NCI-H460 (cell line): ENCODE measurements around the gene GAS2L1. TPM values are rescaled to one million over a fixed set of nuclear protein-coding genes. Genes with fewer than 3 reads are reported as not detected.
A peak's percentile ranks its signal among the peaks of the same experiment; 100 is the strongest.

ENCODE experiments used
- DNase-seq: peaks from one replicate; pipeline ENCODE4 v3.0.0-alpha.2; 2016; ENCODE audit warnings: low read depth; ENCODE audit errors: extremely low read depth
- polyA plus RNA-seq: library from polyadenylated mRNA; depleted of rRNA; stranded (reverse); fragments of >200 nt; gene quantifications from 2 replicates; pipeline ENCODE4 v1.2.3, GENCODE V29; 2014; cell fraction: nucleus; rRNA removed
- total RNA-seq: library from RNA; depleted of rRNA; stranded (reverse); fragments of >200 nt; shearing (Covaris generic); gene quantifications from 2 replicates; pipeline ENCODE4 v1.2.3, GENCODE V29; 2014; rRNA removed

GAS2L1 gene
- total RNA-seq = 10.2 and 11.4 TPM in 2 replicates
- 27.3 and 48.7 TPM in 2 replicates for polyA plus RNA-seq

DNA sequence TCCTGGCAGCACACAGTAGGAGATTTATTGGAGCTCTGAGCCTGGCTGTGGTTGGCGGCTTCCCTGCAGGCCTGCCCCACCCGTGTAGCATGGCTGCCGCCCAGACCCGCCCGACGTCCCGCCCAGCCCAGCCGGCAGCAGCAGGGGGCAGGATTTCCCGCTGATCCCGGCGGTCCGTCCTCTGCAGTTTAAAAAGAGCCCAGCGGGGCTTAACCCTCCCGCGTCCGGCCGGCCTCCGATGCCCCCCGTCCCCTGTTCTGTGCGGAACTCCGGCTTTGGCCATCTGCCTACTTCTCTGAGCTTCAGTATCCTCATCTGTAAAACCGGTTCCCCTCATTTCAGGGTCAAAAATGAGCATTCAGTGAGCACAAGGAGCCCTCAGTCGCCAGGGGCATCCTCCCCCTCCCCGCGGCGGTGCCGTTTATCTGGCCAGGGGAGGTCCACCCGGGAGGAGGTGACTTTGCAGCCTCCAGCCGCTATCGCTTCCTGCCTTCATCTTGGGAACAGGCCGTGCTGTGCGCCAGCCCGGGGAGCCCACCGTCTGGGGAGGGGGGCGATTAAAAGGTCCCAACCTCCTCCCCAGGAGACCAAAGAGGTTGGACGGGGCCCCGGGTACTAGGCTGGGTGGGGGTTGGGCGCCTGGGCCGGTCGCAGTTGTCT lies at the start of gene GAS2L1:
Gene GAS2L1, plus strand, starts transcription at position 476 of the 660 bp plus-strand sequence. CDS start 1,456 bp downstream, outside the sequence.
- peak; percentile 51 for DNase-seq

DNA sequence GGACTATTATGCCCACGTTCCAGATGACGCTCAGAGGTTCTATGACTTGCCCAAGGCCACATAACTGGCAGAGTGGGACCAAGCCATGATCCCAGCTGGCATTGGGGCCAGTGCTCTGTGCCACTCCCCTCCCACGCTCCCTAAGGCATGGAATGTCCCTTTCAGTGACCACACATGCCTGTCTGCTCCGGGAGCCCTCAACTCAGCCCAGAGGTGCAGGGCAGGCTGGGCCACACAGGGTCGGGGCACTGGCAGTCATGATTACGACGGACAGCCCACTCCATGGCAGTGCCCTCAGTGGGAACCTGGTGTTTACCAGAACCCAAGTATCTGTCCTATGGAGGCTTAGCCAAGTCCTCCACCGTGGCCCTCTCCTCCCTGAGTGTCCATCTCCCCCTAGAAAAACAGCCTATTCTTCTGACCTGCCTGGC lies 48.7 kb upstream of the GAS2L1 start:
- DNase-seq = no peak

DNA sequence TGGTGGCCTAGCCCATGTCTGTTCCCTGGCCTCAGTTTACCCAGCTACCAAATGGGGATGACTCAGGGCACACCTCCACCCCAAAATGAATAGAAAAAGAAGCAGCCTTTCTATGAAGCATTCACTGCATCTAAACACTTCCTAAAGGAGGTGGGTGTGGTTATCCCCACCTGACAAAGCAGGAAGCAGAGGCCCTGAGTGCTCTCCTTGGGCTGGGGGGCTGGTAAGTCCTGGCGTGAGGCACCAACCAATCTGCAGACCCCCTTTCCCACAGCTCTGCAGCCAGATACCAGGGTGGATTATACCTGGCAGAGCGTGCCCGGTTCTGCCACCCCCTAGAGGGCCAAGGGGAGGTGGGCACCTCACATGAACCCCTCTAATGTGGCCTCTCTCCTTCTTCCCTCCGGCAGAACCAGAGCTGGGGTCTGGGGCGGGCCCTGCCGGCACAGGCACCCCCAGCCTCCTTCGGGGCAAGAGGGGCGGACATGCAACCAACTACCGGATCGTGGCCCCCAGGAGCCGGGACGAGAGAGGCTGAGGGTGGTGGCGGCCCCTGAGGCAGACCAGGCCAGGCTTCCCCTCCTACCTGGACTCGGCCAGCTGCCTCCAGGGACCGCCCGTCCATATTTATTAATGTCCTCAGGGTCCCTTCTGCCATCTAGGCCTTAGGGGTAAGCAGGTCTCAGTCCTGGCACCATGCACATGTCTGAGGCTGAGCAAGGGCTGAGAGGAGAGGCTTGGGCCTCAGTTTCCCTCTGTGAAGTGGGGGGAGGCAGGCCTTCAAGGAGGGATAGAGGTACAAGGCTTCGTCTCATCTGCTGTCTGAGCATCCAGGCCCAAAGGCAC lies 47.8 kb upstream of the GAS2L1 start:
- no peak for DNase-seq

DNA sequence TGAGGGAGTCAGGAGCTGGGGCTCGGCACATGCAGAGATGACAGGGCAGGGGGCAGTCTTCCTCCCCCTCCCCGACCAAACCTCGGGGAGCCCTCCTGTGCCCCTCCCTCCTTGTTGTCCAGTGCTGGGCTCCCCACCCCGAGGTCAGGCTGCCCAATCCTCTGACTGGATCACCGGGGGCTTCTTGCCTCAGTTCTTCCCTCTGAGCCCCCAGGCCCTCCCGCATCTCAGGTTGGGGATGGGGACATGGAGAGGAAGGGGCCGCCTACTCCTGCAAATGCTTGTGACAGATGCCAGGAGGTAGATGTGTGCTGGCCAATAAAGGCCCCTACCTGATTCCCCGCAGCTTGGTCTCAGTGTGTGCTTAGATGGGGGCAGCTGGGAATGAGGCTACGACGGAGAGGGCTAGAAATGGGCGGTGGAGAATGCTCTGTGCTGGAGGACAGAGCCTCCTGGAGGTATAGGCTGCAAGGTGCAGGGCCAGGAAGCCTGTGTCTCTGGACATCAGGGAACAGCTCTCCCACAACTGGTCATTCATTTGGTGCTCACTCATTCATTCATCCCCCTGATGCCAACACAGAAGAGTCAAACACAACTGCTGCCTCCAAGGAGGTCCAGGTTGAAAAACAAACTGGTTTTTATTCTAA lies 47.1 kb upstream of the GAS2L1 start:
- no peak for DNase-seq

DNA sequence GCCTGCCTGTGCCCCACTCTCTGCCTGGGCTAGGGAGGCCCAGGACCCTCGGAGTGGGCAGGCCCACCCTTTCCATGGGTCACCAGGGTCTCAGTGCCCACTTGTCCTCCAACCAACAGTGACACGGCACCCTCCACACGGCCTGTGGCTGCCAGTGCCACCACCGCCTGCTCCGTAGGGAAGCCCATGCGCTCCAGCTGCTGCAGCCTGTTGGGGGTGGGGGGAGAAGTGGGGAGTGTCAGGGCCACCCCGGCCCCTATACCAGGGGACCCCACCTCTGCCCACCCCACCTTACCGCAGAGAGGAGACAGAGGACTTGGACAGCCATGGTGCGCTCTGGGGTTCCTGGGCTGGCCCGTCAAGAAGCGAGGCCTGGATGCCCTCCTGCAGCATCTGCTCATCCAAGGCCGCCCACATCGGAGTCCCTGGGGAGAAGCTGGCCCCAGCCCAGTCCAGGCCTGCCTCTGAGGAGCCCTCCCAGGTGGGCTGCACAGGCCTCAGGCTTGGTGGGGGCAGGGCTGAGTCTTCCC lies 46.4 kb upstream of the GAS2L1 start:
- DNase-seq = no peak

DNA sequence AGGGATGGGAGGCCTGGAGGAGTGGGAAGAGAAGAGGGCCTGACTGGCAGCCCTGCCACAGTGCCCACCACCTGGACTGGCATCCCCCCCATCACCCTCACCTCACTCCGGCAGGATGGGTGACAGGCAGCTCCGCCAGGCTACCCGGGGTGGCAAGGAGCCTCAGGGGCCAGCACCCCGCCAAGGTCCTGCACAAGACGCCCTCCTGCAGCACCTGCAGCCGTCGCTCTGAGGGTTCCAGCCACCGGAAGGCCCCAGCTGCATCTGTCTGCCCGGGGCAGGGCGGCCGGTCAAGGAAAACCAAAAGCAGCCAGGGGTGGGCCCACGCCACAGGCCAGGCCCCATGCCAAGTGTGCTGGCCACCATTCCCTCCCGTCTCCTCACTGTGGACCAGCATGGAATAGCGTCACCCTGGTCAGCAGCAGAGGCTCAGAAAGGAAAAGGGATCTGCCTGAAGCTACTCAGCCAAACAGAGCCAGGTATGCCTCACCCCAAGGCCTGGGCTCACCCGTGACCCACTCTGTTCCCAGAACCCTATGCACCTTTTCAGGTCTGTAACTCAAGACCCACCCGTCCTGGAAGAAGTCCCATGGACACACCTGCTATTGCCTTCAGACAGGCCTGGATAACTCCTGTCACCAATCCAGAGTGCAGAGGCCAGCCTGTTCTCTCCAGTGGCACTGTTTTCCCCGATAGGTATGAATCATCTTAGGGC lies 45.7 kb upstream of the GAS2L1 start:
- DNase-seq = no peak

DNA sequence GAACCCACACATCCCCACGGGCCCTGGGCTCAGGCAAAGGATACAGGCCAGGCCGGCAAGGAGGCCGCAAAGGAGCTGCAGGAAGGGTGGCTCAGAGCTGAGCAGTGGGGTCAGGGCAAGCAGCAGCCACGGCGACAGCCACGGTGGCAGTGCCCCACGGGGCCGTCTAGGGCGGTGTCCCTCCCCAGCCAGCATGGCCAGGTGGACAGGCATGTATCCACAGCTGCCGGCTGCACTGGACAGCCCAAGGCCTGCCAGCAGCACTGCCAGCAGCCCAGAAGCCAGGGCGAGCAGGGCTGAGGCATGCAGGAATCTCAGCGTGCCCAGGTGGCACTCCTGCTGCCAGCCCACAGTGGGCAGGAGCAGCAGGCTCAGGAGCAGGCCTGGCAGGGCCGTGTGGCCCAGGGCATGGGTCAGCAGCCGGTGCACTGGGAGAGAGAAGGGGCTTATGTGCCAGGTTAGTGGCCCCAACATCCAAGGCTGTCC lies 42.6 kb upstream of the GAS2L1 start:
- DNase-seq = no peak

DNA sequence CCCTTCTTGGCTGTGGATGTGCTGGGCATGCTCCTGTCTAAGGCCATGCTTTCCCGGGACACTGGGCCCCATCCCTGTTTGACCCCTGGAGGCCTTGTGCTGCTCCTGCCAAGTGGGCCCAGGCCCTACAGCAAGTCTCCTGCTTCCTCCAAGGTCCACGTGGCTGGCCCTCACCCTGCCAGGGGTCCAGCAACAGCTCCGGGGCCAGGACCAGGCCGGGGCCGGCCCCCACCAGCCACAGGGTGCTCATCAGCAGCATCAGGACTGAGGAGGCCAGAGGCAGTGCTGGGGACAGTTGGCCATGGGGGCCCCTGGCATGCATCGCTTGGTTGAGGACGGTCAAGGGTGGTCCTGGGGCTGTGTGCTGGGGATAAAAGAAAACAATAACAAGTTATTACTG lies 41.1 kb upstream of the GAS2L1 start:
- no peak for DNase-seq

DNA sequence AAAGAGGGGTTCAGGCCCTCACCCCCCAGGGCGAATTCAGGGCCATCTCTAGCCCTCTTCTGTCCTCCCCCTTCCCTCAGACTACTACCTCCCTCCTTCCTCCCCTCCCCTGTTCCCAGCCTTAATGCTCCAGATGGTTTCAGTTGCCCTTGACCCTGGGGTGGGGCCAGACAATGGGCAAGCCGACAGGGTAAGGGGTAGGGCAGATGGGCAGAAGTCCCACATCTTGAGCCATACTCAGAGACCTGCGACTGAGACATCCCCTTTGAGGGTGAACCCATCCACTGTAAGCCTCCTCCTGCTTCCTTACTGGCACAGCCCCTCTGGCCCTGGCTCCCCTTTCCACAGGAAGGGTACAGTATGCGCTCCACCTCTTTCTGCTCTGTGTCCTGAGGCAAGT lies 40.5 kb upstream of the GAS2L1 start:
- DNase-seq = no peak

DNA sequence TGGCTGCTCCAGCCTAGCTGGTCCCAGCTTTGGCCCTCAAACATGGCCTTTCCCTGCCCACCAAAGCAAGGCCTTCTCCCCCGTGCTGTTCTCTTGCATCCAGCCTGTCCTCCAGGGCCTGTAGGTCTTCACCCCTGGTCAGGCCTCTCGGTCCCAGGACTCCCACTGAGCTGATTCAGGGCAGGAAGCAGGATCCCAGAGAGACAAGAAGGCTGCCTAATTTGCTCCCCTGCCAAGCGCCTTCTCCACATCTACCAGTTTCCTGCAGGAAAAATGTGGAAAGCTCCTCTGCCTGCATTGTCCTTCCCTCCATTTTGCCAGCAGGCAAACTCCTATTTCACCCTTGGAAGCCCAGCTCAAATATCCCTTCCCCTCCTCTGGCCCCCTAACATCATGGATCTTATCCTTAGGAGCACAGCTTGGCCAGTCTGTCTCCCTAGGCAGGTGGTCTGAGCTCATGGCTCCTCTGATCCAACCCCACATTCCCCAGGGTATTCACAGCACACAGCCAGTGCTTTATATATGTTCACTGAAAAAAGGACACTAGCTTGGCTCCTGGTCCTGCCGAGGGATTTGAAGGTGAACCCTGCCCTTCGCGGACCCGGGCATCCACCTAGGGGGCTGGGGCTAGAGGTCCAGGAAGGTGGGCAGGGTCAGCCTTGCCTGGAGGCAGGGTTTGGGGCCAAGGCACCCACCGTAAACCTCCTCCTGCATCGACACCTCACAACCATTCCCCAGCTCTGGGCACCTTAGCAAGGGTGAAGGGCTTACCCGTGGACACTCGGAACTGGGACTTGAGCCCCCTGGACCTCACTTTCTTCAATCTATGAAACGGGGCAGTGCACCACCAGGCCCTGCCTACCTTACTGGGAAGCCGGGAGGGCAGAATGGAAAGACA lies 39.6 kb upstream of the GAS2L1 start:
- no peak for DNase-seq

DNA sequence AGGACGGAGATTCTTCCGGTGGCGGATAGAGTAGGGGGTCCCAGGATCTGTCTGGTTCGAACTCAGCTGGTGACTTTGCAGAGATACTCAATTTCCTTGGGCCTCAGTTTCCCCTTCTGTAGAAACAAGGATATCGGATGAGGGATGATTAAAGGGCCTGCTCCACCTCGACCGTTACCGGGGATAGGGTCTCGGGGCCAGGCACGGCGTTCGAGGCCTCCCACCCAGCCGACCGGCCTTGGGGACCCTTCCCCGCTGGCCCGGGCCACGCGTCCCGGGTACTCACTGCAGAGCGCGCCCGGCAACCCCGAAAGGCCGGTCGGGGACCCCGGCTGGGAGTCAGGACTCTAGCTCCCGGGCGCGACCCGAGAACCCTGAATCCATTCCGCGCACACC lies 39.0 kb upstream of the GAS2L1 start:
- DNase-seq = no peak

DNA sequence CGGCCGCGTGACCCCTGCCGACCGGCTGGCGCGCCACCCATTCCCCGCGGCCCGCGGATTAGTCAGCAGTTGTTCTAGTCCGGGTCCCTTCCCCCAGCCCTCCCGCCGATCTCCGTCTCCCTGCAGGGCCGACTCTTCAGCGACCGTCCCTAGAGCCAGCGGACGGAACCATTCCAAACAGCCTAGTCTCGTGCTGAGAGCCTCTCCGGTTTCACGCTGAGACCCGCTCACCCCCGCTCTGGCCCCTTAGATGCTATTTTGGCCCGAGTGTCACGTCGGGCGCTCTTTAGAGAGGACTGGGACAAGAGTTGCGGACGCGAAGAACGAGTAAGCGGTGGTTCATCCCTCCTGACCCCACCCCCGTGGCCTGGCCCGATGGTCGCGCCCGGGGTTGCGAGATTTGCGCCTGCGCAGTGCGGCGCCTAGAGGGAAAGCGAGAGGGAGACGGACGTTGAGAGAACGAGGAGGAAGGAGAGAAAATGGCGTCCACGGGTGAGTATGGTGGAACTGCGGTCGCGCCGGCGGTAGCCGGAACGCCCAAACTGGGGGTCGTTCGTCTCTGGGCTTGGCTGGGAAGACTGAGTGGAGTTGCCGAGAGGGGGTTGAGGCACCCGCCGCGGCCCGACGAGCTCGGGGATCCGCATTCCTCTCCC lies 38.5 kb upstream of the GAS2L1 start, which contains the start of the genes EWSR1 and RHBDD3:
Gene EWSR1, plus strand, starts transcription at position 411 of the 653 bp plus-strand sequence. Its CDS starts 69 bp downstream, at position 480.
Gene RHBDD3, minus strand, starts transcription at position 124 of the 653 bp plus-strand sequence. CDS start 2,355 bp downstream, outside the sequence.
- DNase-seq = peak; percentile 91

DNA sequence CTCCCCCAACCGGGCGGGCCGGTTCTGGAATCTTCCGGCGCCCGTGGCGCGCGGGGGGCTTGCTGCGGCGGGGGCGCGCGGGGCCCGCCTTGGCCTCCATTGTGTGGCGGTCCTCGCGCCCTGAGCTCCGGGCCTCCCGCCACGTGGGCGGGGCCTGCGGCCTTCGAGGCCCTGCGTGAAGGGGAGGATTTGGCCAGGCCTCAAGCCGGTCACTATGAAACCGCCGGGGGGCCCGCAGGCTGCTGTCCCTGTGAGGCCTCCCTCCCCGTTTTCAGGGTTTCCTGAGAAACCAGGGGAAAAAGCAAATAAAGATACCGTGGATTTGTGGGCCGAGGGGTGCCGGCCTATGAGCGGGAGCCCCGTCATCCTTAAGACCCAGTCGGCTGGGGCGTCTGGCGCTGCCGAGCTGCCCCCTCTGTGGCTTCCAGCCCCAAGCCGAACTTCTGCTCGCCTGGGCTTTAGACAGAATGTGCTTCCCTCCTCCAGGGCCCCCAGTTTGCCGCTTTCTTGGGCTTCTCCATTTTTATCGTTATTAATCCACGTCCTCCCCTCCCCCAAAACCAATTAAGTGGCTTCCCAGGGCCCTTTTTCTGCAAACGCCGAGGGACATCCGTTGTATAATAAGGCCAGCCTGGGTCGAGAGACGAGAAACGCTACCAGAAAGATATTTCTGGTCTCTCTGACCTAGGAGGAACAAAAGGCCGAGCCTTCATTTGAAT lies 37.8 kb upstream of the GAS2L1 start:
- DNase-seq = no peak

DNA sequence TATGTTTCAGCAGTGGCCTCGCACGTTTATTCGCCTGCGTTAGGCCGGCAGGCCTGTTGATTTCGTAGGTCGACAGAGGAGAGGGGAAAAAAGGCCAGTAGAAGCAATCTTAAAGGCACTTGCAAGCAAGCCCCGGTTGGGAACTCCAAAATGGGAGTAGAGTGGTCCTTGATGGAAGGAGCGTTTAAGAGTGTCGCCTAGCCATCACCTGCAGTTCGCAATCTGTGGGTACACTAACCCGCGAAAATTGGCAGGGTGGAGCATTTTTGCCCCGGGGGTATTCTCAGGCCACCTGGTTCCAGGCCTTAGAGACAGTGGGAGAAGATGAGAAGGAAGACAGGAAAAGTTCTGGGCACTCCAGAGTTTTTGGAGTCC lies 37.2 kb upstream of the GAS2L1 start:
- DNase-seq = no peak

DNA sequence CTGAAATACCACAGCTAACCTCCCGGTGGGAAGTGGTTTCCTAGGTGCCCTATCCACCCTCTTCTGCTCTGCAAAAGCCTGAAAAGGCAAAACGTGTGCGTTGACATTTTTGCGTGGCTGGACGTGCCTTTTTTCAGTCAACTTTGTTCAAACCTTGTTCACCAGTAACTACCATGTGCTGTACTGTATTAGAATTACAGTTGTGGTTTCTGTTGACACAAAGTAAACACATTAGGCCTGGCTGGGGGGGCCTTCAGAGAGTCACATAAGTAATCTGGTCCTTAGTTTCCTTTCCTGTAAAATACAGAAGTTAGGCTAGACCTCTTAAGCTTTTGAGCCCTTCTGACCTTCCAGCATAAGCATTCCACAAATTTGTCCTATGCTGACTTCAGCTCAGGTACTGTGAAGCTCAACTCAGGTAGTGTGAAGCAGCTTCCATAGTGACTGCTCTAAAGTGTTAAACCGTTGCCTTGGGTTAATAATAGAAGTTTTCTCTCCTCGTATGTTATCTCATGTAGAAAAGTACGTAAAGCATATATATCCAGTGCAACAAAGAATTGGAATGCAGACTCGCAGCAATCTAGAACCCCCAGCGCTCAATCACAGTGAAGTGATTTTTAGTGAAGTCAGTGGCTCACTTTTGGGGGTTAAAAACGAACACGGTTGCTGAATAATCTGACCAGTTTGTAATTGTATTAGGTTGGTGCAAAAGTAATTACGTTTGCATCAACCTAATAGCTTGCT lies 36.5 kb upstream of the GAS2L1 start:
- no peak for DNase-seq

DNA sequence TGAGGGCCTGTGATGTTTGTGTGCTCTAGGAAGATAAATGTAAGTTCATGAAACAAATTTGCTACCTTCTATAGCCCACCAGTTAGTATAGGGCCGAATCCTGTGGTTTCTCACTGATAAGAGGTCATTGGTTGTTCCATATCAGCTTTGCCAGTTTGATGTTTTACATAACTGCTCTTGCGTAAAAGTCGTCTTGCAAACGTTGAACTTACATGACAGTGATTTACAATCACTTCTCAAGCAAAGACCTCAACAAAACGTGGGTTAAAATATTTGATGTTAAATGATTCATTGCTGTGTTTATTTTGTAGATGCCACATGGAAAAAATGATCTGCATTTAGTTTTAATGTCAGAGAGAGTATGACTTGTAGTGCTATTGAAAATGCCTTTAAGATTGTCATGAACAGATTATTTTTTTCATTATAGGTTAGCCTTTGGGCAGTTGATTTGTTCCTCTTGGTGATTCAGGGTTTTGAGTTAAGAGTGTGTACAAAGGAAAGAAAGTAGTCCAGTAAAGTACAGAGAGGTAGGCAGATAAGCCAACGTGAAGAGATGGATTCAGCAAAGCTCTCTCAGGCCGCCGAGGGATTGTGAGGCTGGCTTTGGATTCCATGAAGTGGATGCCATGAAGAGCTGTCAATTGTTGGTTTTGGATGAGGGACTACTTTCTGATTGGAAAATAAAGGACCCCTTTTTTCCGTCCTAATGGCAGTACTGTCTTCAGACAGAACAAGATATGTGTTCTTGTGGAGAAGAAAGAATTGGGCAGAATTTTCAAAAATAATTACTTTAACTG lies 35.8 kb upstream of the GAS2L1 start:
- no peak for DNase-seq
